Upper lobe of left lung (tissue), 6 donors: ENCODE results near the gene ABCA8. TPM values are rescaled to one million over a fixed set of nuclear protein-coding genes. Genes with fewer than 3 reads are reported as not detected.

Source experiments
- ATAC-seq, 2 donors: fragments of 200-7000 bp; cut with Tn5 transposase; one replicate each; pipeline ENCODE4 v1.9.1; 2022; ENCODE audit warnings: mild to moderate bottlenecking in 2 of 2, moderate library complexity in 2 of 2; ENCODE audit not compliant: low FRiP score in 2 of 2
- DNase-seq, 2 donors: peaks; one replicate each; pipeline ENCODE4 v3.0.0-alpha.2; 2019 to 2020
- H3K27ac ChIP-seq, 4 donors: fragments of 200-600 bp; sonication (generic); one replicate each; pipeline ENCODE4 v1.5.1; 2016 to 2019
- H3K27me3 ChIP-seq, 4 donors: fragments of 200-600 bp; sonication (generic); one replicate each; pipeline ENCODE4 v1.5.1; 2017 to 2019
- H3K36me3 ChIP-seq, 4 donors: fragments of 200-600 bp; sonication (generic); one replicate each; pipeline ENCODE4 v1.5.1; 2016 to 2019
- H3K4me1 ChIP-seq, 4 donors: fragments of 200-600 bp; sonication (generic); one replicate each; pipeline ENCODE4 v1.5.1; 2018 to 2019
- H3K4me3 ChIP-seq, 4 donors: fragments of 200-600 bp; sonication (generic); one replicate each; pipeline ENCODE4 v1.5.1; 2017 to 2019; ENCODE audit warnings: mild to moderate bottlenecking in 2 of 4, moderate library complexity in 1 of 4
- H3K9me3 ChIP-seq, 4 donors: fragments of 200-600 bp; sonication (generic); one replicate each; pipeline ENCODE4 v1.5.1; 2018 to 2019
- EP300 ChIP-seq, 4 donors: sonication (generic); formaldehyde crosslinking; IDR thresholded peaks; one replicate each; pipeline ENCODE4 v1.5.1; 2017; ENCODE audit warnings: antibody characterized with exemption in 4 of 4, control low read depth in 2 of 4
- POLR2A ChIP-seq, 4 donors: fragments of 450-650 bp; IDR thresholded peaks; one replicate each; pipeline ENCODE4 v1.5.1; 2016 to 2017; ENCODE audit warnings: antibody characterized with exemption in 4 of 4, mild to moderate bottlenecking in 2 of 4
- POLR2AphosphoS5 ChIP-seq, 2 donors: sonication (generic); formaldehyde crosslinking; IDR thresholded peaks; one replicate each; pipeline ENCODE4 v1.5.1; 2017; ENCODE audit warnings: antibody characterized with exemption in 2 of 2
- WGBS, 2 donors: methylation state at CpG; one replicate each; pipeline ENCODE4 v1.1.5; 2017 to 2018; 5-methylcytosine and 5-hydroxymethylcytosine counted together
- total RNA-seq, 6 donors: library from RNA; depleted of rRNA in 4 of 6; stranded (reverse); fragments of >200 nt in 4 of 6; gene quantifications; one replicate each; pipeline versions ENCODE4 v1.1.0 to v1.2.1, GENCODE V29; 2016 to 2021
- TF ChIP-seq, protein P1 (sequence below), 6 experiments: fragments of 450-650 bp in 4 of 6; fragments of 200-600 bp in 2 of 6; sonication (generic) in 2 of 6; IDR thresholded peaks; one replicate each; pipeline ENCODE4 v1.5.1; 2016 to 2019; ENCODE audit warnings: antibody characterized with exemption in 6 of 6
- donor health status: DM: no; HTN: no; CAD: no; lungs with moderate emphysema.
- donor health status: DM: no; HTN: yes; CAD: no; lungs with severe emphysema.

Gene ABCA8
- total RNA-seq, 6 donors from 2014 or later = 26.2 to 86.9 (median 42.9) TPM

DNA sequence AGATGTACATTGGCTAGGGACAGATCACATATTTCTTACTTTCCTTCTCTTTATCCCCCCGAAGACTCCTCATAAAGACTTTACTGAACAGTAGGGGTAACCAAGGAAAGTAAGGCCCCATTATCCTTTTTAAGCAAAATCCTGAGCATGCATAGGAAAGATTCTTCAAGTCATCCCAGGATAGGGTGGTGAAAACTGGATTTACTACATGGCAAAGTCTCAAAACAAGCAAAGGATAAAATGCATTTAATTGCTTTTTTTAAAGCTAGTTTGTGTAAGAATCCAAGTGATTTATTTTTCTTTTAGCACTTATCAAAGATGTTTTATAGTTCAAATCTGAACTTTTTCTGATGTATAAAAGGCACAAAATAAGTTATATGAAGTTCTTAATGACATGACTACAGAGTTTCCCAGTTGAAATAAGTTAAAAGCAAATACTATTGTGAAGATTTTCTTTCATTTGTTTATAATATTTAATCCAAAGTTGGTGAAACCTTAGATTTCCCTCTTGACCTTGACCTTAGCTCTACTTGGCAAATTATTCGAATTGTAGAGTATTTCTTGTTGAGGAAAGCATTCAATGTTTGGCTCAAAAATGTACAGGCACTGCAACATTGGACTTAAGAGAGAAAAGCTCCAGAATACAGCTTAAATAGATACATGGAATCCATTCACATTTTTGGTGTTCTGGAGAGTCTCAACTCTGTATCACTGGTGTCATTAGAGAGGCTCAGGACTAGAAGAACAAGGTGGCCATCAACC lies 104.3 kb downstream of the ABCA8 start:
- DNase-seq = no peak
- no peaks in the 10 kb centered on the region for H3K4me1 ChIP-seq

DNA sequence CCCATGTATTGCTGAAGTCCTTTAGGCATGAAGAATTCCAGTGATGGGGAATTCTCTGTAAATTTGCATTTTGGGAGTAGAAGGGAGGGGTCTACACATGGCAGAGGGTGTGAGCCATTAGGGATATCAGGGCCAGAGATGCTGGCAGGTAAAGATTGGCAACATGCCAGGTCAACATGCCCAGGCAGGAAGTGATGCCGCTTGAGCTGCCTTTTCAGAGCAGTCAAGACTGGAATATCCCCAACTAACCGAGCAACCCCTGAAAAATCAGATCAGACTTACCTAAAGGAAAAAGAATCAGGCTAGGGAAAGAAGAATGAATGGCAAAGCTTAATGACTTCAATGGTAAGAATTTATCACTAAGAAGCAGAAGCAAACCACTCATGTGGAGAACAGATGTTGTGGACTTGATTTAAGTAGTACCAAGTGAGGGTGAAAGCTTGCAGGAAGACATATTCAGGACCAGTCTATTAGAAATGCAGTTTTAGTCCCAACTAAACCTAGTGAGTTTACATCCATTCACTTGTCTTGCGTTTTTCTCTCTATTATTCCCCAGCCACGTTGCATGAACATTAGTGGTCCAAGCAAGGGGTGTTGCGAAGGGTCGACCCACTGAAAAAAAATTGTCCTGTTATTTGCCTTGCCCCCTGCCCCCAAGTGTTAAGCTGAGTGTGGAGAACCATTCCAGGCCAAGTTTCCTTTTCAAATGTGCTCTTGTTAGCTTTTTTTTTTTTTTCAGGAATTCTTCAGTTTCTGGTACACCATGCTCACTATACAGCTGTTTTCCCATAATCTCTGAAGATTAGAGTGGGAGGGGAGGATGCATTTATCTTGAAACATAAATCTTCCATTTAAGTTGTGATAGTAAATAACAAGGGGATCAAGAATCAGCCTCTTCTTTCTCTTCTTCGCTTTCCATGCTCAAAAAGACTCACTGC lies 105.2 kb downstream of the ABCA8 start:
- Histone ChIP-seq H3K36me3 (no peaks in the 10 kb centered on the region), H3K27me3 (no peaks in the 10 kb centered on the region), H3K27ac (no peak overlapping the region), H3K4me3 (no peak overlapping the region), H3K4me1 (no peaks in the 10 kb centered on the region), H3K9me3 (no peaks in the 10 kb centered on the region)
- no peak for DNase-seq
- ATAC-seq = no peak
- TF ChIP-seq EP300 (IDR thresholded peaks at IDR 0.05) (no peak), POLR2A (IDR thresholded peaks at IDR 0.05) (no peak), POLR2AphosphoS5 (IDR thresholded peaks at IDR 0.05) (no peak)
- TF ChIP-seq, protein P1, sequence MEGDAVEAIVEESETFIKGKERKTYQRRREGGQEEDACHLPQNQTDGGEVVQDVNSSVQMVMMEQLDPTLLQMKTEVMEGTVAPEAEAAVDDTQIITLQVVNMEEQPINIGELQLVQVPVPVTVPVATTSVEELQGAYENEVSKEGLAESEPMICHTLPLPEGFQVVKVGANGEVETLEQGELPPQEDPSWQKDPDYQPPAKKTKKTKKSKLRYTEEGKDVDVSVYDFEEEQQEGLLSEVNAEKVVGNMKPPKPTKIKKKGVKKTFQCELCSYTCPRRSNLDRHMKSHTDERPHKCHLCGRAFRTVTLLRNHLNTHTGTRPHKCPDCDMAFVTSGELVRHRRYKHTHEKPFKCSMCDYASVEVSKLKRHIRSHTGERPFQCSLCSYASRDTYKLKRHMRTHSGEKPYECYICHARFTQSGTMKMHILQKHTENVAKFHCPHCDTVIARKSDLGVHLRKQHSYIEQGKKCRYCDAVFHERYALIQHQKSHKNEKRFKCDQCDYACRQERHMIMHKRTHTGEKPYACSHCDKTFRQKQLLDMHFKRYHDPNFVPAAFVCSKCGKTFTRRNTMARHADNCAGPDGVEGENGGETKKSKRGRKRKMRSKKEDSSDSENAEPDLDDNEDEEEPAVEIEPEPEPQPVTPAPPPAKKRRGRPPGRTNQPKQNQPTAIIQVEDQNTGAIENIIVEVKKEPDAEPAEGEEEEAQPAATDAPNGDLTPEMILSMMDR (IDR thresholded peaks at IDR 0.05) = no peak
- WGBS, 2 donors = 69 to 78% methylated on average over 7 of the region's 7 CpGs

More for the DNA sequence above, 104.3 kb downstream of the ABCA8 start:
- H3K27ac ChIP-seq = no peak overlapping the region
- no peak overlapping the region for H3K4me3 ChIP-seq
- H3K36me3 ChIP-seq = no peaks in the 10 kb centered on the region
- TF ChIP-seq, protein P1 (IDR thresholded peaks at IDR 0.05) = no peak
- TF ChIP-seq EP300 (IDR thresholded peaks at IDR 0.05) (no peak), POLR2AphosphoS5 (IDR thresholded peaks at IDR 0.05) (no peak), POLR2A (IDR thresholded peaks at IDR 0.05) (no peak)
- H3K27me3 ChIP-seq = no peaks in the 10 kb centered on the region
- no peaks in the 10 kb centered on the region for H3K9me3 ChIP-seq
- no peak for ATAC-seq
- 62% methylated on average over 2 of the region's 2 CpGs for WGBS, 2 donors

DNA sequence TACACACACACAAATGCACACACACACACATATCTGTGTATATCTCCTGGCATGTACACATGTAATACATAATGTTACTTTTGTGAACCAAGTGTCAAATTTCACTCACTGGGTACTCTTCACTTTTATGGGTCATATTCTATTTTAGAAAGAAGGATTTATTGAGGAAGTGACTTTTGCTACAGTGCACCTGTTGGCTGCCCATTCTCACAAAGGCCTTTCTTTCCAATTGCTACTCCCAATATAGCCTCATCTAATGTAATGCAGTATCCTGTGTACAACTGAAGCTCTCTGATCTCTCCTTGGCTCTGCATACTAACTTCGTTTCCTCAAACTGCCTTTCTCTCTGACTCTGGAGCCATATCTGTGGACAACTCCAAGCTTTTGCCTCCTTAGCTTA lies 107.5 kb downstream of the ABCA8 start:
- DNase-seq = no peak
- WGBS, 2 donors = 54 to 63% methylated on average over 1 of the region's 1 CpG

DNA sequence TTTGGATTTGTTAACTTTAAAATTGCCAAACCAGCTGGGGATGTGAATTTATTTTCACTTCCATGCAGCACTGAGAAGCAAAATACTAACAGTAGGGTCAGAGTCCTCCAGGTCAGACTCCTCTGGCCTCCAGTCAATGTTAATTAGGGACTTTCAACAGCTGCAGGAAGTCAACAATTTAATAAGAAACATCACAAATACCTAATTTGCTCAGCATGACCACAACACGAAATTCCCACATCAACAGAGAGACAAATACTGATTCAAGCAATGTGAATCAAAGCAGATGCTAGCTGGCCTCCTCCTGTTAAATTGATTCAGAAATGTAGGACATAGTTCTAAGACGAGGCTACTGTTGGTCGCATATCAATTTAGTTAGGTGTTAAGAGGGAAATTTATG lies 111.7 kb downstream of the ABCA8 start:
- H3K36me3 ChIP-seq = no peaks in the 10 kb centered on the region
- no peak overlapping the region for H3K4me3 ChIP-seq
- peak overlapping the region in 1 of 4 donors; percentile 2 for H3K27ac ChIP-seq
- ATAC-seq (no peak), DNase-seq (no peak)
- no peaks in the 10 kb centered on the region for H3K27me3 ChIP-seq
- 60 to 73% methylated on average over 3 of the region's 3 CpGs for WGBS, 2 donors
- H3K4me1 ChIP-seq = no peaks in the 10 kb centered on the region
- H3K9me3 ChIP-seq = no peaks in the 10 kb centered on the region
- TF ChIP-seq POLR2AphosphoS5 (IDR thresholded peaks at IDR 0.05) (no peak), POLR2A (IDR thresholded peaks at IDR 0.05) (no peak), EP300 (IDR thresholded peaks at IDR 0.05) (no peak)
- TF ChIP-seq, protein P1 (IDR thresholded peaks at IDR 0.05) = no peak

More for the DNA sequence above, 107.5 kb downstream of the ABCA8 start:
- H3K36me3 ChIP-seq = no peaks in the 10 kb centered on the region
- H3K27ac ChIP-seq = no peak overlapping the region
- H3K4me1 ChIP-seq = no peaks in the 10 kb centered on the region
- no peaks in the 10 kb centered on the region for H3K9me3 ChIP-seq
- no peak for TF ChIP-seq POLR2A (IDR thresholded peaks at IDR 0.05)
- H3K27me3 ChIP-seq = no peaks in the 10 kb centered on the region
- H3K4me3 ChIP-seq = no peak overlapping the region
- ATAC-seq = no peak

DNA sequence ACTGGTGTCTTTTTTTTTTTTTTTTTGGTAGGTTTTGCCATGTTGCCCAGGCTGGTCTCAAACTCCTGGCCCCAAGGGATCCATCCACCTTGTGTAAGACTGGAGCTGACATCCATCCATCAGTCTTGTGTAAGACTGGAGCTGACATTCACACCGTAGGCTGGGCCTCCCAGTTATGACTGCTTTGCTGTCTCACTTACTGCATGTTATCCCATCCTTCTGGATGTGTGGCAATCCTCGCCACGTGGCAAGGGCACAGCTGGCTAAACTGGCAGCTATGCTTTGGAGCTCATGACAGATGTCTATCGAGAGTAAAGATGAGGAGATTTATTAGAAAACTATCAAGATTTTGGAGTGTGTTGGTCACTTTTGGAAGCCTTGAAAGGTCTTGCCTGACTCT lies 115.1 kb downstream of the ABCA8 start:
- Histone ChIP-seq H3K27me3 (no peaks in the 10 kb centered on the region), H3K36me3 (no peaks in the 10 kb centered on the region), H3K27ac (no peak overlapping the region), H3K9me3 (no peaks in the 10 kb centered on the region), H3K4me1 (peaks cover 0 to 5% (median 0%) of the 10 kb centered on the region in 4 donors), H3K4me3 (no peak overlapping the region)
- ATAC-seq = no peak
- no peak for DNase-seq
- WGBS, 2 donors = 58 to 82% methylated on average over 4 of the region's 4 CpGs
- no peak for TF ChIP-seq EP300 (IDR thresholded peaks at IDR 0.05)
- TF ChIP-seq, protein P1 (IDR thresholded peaks at IDR 0.05) = no peak
- no peak for TF ChIP-seq POLR2A (IDR thresholded peaks at IDR 0.05)
- no peak for TF ChIP-seq POLR2AphosphoS5 (IDR thresholded peaks at IDR 0.05)
